GM12878 (cell line): ENCODE measurements around the gene CASP12. TPM values are rescaled to one million over a fixed set of nuclear protein-coding genes. Genes with fewer than 3 reads are reported as not detected.
"Not testable (repeated sequence)": the region's sequence is repeated elsewhere in the genome, so short reads cannot be mapped to it uniquely, and the experiment has no call there.

ENCODE experiments used
- ATAC-seq: fragments of 200-7000 bp; cut with Tn5 transposase; 3 replicates; pipeline ENCODE4 v1.9.1; 2020; ENCODE audit warnings: mild to moderate bottlenecking, moderate library complexity
- BruUV-seq: library from RNA; stranded (reverse); fragments of 400-500 nt; replicated peaks from 2 replicates; lab custom pipeline; 2021; lab: Mats Ljungman, UMichigan
- CTCF ChIA-PET: fragments of 300-600 bp; sonication (Branson Sonifier 250); formaldehyde crosslinking; extraction: SDS; loops from one replicate; lab custom pipeline; 2021; ENCODE audit warnings: inconsistent platforms; lab: Yijun Ruan, JAX
- POLR2A ChIA-PET: fragments of 350-600 bp; formaldehyde crosslinking; extraction: SDS; loops from one replicate; lab custom pipeline; 2021; ENCODE audit warnings: inconsistent platforms; lab: Charles Lee
- RAD21 ChIA-PET: fragments of 300-600 bp; sonication (Branson Sonifier 250); formaldehyde crosslinking; loops from one replicate; lab custom pipeline; 2023; ENCODE audit warnings: antibody characterized with exemption; ENCODE audit not compliant: unreplicated experiment; lab: Charles Lee
- SMC1A ChIA-PET: fragments of 300-600 bp; sonication (Branson Sonifier 250); formaldehyde crosslinking; loops from one replicate; lab custom pipeline; 2023; ENCODE audit not compliant: unreplicated experiment, uncharacterized antibody; lab: Charles Lee
- DNase-seq: peaks from one replicate; pipeline ENCODE4 v3.0.0-alpha.2; 2011; ENCODE audit warnings: low read depth, low spot score
- FAIRE-seq: peaks from 3 replicates; lab custom pipeline; 2011; peaks lifted over from hg19 to GRCh38; lab: Jason Lieb, UNC
- H2AFZ ChIP-seq: 2 replicates; pipeline ENCODE4 v1.6.0; 2011; ENCODE audit warnings: low read depth, low read length, control low read depth; ENCODE audit not compliant: control insufficient read depth
- H3K27ac ChIP-seq: 2 replicates; pipeline ENCODE4 v1.5.1; 2011; ENCODE audit warnings: control low read depth; ENCODE audit not compliant: control insufficient read depth, insufficient read depth
- H3K27me3 ChIP-seq, 2 experiments: replicated peaks in 1 of 2; 2 replicates each; pipeline versions ENCODE4 v1.6.0 to v1.6.1; 2011; ENCODE audit warnings: low read length in 1 of 2; ENCODE audit not compliant: control insufficient read depth in 2 of 2, insufficient read depth in 2 of 2
- H3K36me3 ChIP-seq, 2 experiments: 2 replicates each; pipeline ENCODE4 v1.5.1; 2011; ENCODE audit warnings: low read length in 1 of 2; ENCODE audit not compliant: control insufficient read depth in 2 of 2, insufficient read depth in 2 of 2
- H3K4me1 ChIP-seq: 2 replicates; pipeline ENCODE4 v1.6.1; 2011; ENCODE audit warnings: mild to moderate bottlenecking, low read length, moderate library complexity, mixed read lengths; ENCODE audit not compliant: control insufficient read depth, insufficient read depth
- H3K4me2 ChIP-seq: 2 replicates; pipeline ENCODE4 v1.6.0; 2011; ENCODE audit warnings: control low read depth; ENCODE audit not compliant: control insufficient read depth, insufficient read depth
- H3K4me3 ChIP-seq: fragments of 200-600 bp; sonication (generic); 2 replicates; pipeline ENCODE4 v1.5.1; 2016
- H3K79me2 ChIP-seq: 2 replicates; pipeline ENCODE4 v1.6.0; 2011; ENCODE audit warnings: low read length; ENCODE audit not compliant: control insufficient read depth, insufficient read depth
- H3K9ac ChIP-seq: 2 replicates; pipeline ENCODE4 v1.8.0; 2011; ENCODE audit warnings: low read length, control low read depth, mixed read lengths; ENCODE audit not compliant: control insufficient read depth, insufficient read depth
- H3K9me3 ChIP-seq: replicated peaks from 3 replicates; pipeline ENCODE4 v1.5.1; 2011; ENCODE audit warnings: mild to moderate bottlenecking, low read length; ENCODE audit not compliant: control insufficient read depth, insufficient read depth
- H4K20me1 ChIP-seq: 2 replicates; pipeline ENCODE4 v1.6.0; 2011; ENCODE audit not compliant: control insufficient read depth, insufficient read depth
- NFYA ChIP-seq: IDR thresholded peaks from 2 replicates; pipeline ENCODE4 v1.6.1; 2011; ENCODE audit warnings: low read depth, mild to moderate bottlenecking, low read length, improper control_type of control experiment, borderline replicate concordance
- WGBS: methylation state at CpG from one replicate; pipeline ENCODE4 v1.1.6; 2016; ENCODE audit warnings: low lambda C conversion rate; ENCODE audit not compliant: insufficient replicate concordance, insufficient coverage; ENCODE audit errors: missing lambda C conversion rate; 5-methylcytosine and 5-hydroxymethylcytosine counted together
- in situ Hi-C: fragments of 300-500 bp; cut with MboI; formaldehyde crosslinking; loops from 9 replicates; pipeline ENCODE4 v1.14.3; 2018; ENCODE audit warnings: mixed read lengths
- intact Hi-C: fragments of 100-400 bp; cut with micrococcal nuclease; formaldehyde crosslinking; loops from one replicate; pipeline ENCODE4 v1.14.2; 2022; ENCODE audit not compliant: unreplicated experiment
- polyA plus RNA-seq, 11 experiments: library from polyadenylated mRNA; depleted of rRNA in 4 of 11; unstranded in 6 of 11; stranded (reverse) in 5 of 11; fragments of >200 nt; fragmentation: Nextera tagmentation in 4 of 11; fragmentation: Illumina TruSeq in 1 of 11; extraction: Ambion mirVana in 4 of 11; extraction: Trizol in 1 of 11; gene quantifications; 1 replicate in 1 of 11; 2 replicates in 10 of 11; pipeline versions ENCODE4 v1.2.1 to v1.2.3, GENCODE V29; 2011 to 2016; ENCODE audit warnings: inconsistent platforms in 2 of 11, missing spikeins in 2 of 11, low read depth in 1 of 11
- total RNA-seq, 4 experiments: library from RNA; depleted of rRNA in 3 of 4; stranded (reverse); fragments of >200 nt in 3 of 4; fragmentation: Illumina TruSeq in 1 of 4; extraction: Trizol in 1 of 4; gene quantifications; 2 replicates each; pipeline versions ENCODE4 v1.2.1 to v1.2.3, GENCODE V29; 2013 to 2021

Gene CASP12
- total and polyA plus RNA-seq, 10 of the 15 experiments (the other 5 are each of a cell fraction or from before 2014, with no cell fraction given), result 0.10 to 0.14 TPM; not detected in 8

GRCh38 chr11:104934594-104934993 is 36.3 kb upstream of the CASP12 start:
- ChIA-PET SMC1A (no interaction called here), RAD21 (no interaction called here), POLR2A (no interaction called here), CTCF (interaction anchor here (1.3 kb wide), 1 partner anchor 13 kb away, joined by 3 read pairs; no protein-coding TSS in a partner anchor)
- FAIRE-seq, result no peak
- H3K9ac ChIP-seq, result no peak overlapping the region
- no peak for ATAC-seq
- no TSS peak for BruUV-seq
- no peaks in the 10 kb centered on the region for H3K4me1 ChIP-seq
- no peak overlapping the region for H3K27ac ChIP-seq
- 3% methylated on average over 1 of the region's 1 CpG for WGBS
- H2AFZ ChIP-seq, result no peak overlapping the region
- in situ Hi-C loops (no loop called here), intact Hi-C loops (no loop called here)
- TF ChIP-seq NFYA, result no peak
- no peaks in the 10 kb centered on the region for H3K36me3 ChIP-seq
- no peaks in the 10 kb centered on the region for H4K20me1 ChIP-seq
- DNase-seq, result no peak
- no peak overlapping the region for H3K4me3 ChIP-seq
- no peak overlapping the region for H3K4me2 ChIP-seq
- no peaks in the 10 kb centered on the region for H3K79me2 ChIP-seq
- no peaks in the 10 kb centered on the region for H3K9me3 ChIP-seq
- H3K27me3 ChIP-seq, result no peaks in the 10 kb centered on the region

- ATAC-seq, FAIRE-seq, H3K9ac ChIP-seq, H3K4me2 ChIP-seq, H3K9me3 ChIP-seq, H3K4me3 ChIP-seq, H2AFZ ChIP-seq, H3K4me1 ChIP-seq, intact Hi-C loops, SMC1A ChIA-PET, H3K79me2 ChIP-seq, RAD21 ChIA-PET, H3K36me3 ChIP-seq, DNase-seq, H3K27me3 ChIP-seq, POLR2A ChIA-PET, H3K27ac ChIP-seq, BruUV-seq, in situ Hi-C loops, H4K20me1 ChIP-seq: not testable (repeated sequence)
- CTCF ChIA-PET, result interaction anchor here (1.3 kb wide), 1 partner anchor 13 kb away, joined by 3 read pairs; no protein-coding TSS in a partner anchor
- 65% methylated on average over 3 of the region's 3 CpGs for WGBS
Measured at GRCh38 chr11:104934073-104934472, 35.8 kb upstream of the CASP12 start.
